LNCAP (cell line): Measurements from ENCODE around the gene ZNF566.

ENCODE experiments used
- CTCF ChIP-seq: fragments of 450-650 bp; IDR thresholded peaks from 2 replicates; pipeline ENCODE4 v1.5.1; 2017; ENCODE audit warnings: mild to moderate bottlenecking

The ZNF566 gene

GRCh38 chr19:36423925-36424324 is 65.4 kb downstream of the ZNF566 start:
- no peak for TF ChIP-seq CTCF

- TF ChIP-seq CTCF, result no peak
Observed at GRCh38 chr19:36421749-36422481, 67.4 kb downstream of the ZNF566 start.

- TF ChIP-seq CTCF, result no peak
Observed at GRCh38 chr19:36420961-36421748, 68.2 kb downstream of the ZNF566 start.

GRCh38 chr19:36418287-36419001 is 70.9 kb downstream of the ZNF566 start, which contains the start of gene ZFP82:
ZFP82 (minus strand) TSS chr19:36418644; CDS start chr19:36409789, 8,855 bp downstream.
- no peak for TF ChIP-seq CTCF

GRCh38 chr19:36417752-36418286 is 71.5 kb downstream of the ZNF566 start:
- TF ChIP-seq CTCF, result no peak

- no peak for TF ChIP-seq CTCF
Observed at GRCh38 chr19:36409841-36410240, 79.5 kb downstream of the ZNF566 start.

GRCh38 chr19:36408101-36408500 is 81.3 kb downstream of the ZNF566 start:
- no peak for TF ChIP-seq CTCF
